Psoas muscle (tissue), 8 donors: ENCODE data around the gene OR4F6. TPM values are rescaled to one million over a fixed set of nuclear protein-coding genes. Genes with fewer than 3 reads are reported as not detected.
"Not testable (repeated sequence)": the region's sequence is repeated elsewhere in the genome, so short reads cannot be mapped to it uniquely, and the experiment has no call there.

ENCODE experiments used
- ATAC-seq, 4 donors: fragments of 200-7000 bp; cut with Tn5 transposase; one replicate each; pipeline ENCODE4 v1.9.1; 2020; ENCODE audit warnings: moderate library complexity in 3 of 4, mild to moderate bottlenecking in 2 of 4
- DNase-seq, 2 donors: peaks; one replicate each; pipeline ENCODE4 v3.0.0-alpha.2; 2020
- H3K27ac ChIP-seq: fragments of 200-600 bp; one replicate; pipeline ENCODE4 v1.8.0; 2022
- H3K27me3 ChIP-seq, 3 donors: fragments of 200-600 bp in 1 of 3; one replicate each; pipeline versions ENCODE4 v1.6.1 to v1.8.0; 2013 to 2022; ENCODE audit warnings: low read length in 2 of 3, mild to moderate bottlenecking in 2 of 3, moderate library complexity in 1 of 3; ENCODE audit not compliant: insufficient read depth in 3 of 3
- H3K36me3 ChIP-seq, 2 donors: fragments of 200-600 bp in 1 of 2; one replicate each; pipeline versions ENCODE4 v1.6.1 to v1.8.0; 2013 to 2022; ENCODE audit warnings: low read depth in 1 of 2, mild to moderate bottlenecking in 1 of 2, moderate library complexity in 1 of 2; ENCODE audit not compliant: insufficient read depth in 1 of 2
- H3K4me1 ChIP-seq: fragments of 200-600 bp; one replicate; pipeline ENCODE4 v1.8.0; 2022
- H3K4me3 ChIP-seq: fragments of 200-600 bp; one replicate; pipeline ENCODE4 v1.8.0; 2022; ENCODE audit warnings: mild to moderate bottlenecking
- H3K9me3 ChIP-seq: fragments of 200-600 bp; one replicate; pipeline ENCODE4 v1.8.0; 2022
- WGBS, 3 donors: extraction: QIAGEN DNeasy Blood & Tissue Kit; methylation state at CpG; one replicate each; pipeline versions ENCODE4 v1.1.6 to v1.1.7; 2013; 5-methylcytosine and 5-hydroxymethylcytosine counted together
- intact Hi-C, 2 donors: fragments of 100-400 bp; cut with DNase I; formaldehyde crosslinking; loops; one replicate each; pipeline versions ENCODE4 v1.11.0 to v1.14.2; 2022
- polyA plus RNA-seq, 3 donors: library from polyadenylated mRNA; stranded (reverse); fragments of 200-250 nt; gene quantifications; one replicate each; pipeline ENCODE4 v1.2.3, GENCODE V29; 2013
- total RNA-seq, 4 donors: library from RNA; stranded (reverse); fragmentation: NEBNext Ultra II Directional in 2 of 4; extraction: Animal tissue kit (Norgen Biotek cat#: 25700) in 2 of 4; gene quantifications; one replicate each; pipeline versions ENCODE4 v1.2.1 to v1.2.4, GENCODE V29; 2021 to 2023
- TF ChIP-seq, protein P1 (sequence below): fragments of 200-600 bp; IDR thresholded peaks from one replicate; pipeline ENCODE4 v1.8.0; 2022; ENCODE audit warnings: antibody characterized with exemption
- donor health status: healthy with polysubstance abuse.
- donor health status: DM: no; HTN: no; CAD: no; lungs with moderate emphysema.
- donor health status: Bipolar disorder and iron deficiency.
- donor health status: healthy.
- donor health status: DM: yes; HTN: yes; CAD: no.
- donor health status: DM: no; HTN: no; CAD: no.
- donor health status: DM: no; HTN: no; CAD: no.
- donor health status: DM: yes; HTN: yes; CAD: no.

The OR4F6 gene
- total and polyA plus RNA-seq, 7 donors: not detected

DNA sequence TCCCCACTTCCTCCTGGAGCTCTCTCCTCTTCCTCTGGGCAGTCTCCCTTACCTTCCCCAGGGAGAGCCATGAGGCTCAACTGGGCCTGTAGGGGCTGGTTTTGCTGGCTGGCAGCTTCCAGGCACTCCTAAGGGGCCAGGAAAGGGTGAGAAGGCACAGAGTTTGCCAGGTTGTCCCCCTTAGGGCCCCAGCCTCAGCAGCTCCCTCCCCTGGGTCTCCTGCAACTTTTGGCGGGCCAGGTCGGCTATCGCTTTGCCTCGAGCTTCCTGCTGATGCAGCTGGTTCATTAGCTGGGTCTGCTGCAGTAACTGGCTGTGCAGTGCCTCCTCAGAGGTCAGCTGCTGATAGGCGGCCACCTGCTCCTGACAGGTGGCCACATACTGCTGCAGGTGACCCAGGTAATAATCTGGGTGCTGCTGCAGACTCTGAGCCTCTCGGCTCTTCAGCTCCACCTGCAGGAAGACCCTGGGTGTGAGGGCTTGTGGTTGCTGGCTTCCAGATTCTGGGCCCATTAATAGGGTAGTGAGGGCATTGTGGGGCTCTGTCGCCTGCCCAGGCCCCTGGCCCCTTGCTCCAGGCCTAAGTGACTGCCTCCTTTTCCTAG is 29.7 kb upstream of the OR4F6 start:
- Histone ChIP-seq H3K4me3 (no peak overlapping the region), H3K4me1 (no peaks in the 10 kb centered on the region), H3K27me3 (no peaks in the 10 kb centered on the region), H3K27ac (no peak overlapping the region), H3K9me3 (no peaks in the 10 kb centered on the region), H3K36me3 (no peaks in the 10 kb centered on the region)
- 50 to 67% (median 58%) methylated on average over 7 of the region's 7 CpGs for WGBS, 3 donors
- DNase-seq (no peak), ATAC-seq (no peak)
- intact Hi-C loops: no loop called here
- TF ChIP-seq, protein P1, sequence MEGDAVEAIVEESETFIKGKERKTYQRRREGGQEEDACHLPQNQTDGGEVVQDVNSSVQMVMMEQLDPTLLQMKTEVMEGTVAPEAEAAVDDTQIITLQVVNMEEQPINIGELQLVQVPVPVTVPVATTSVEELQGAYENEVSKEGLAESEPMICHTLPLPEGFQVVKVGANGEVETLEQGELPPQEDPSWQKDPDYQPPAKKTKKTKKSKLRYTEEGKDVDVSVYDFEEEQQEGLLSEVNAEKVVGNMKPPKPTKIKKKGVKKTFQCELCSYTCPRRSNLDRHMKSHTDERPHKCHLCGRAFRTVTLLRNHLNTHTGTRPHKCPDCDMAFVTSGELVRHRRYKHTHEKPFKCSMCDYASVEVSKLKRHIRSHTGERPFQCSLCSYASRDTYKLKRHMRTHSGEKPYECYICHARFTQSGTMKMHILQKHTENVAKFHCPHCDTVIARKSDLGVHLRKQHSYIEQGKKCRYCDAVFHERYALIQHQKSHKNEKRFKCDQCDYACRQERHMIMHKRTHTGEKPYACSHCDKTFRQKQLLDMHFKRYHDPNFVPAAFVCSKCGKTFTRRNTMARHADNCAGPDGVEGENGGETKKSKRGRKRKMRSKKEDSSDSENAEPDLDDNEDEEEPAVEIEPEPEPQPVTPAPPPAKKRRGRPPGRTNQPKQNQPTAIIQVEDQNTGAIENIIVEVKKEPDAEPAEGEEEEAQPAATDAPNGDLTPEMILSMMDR: no peak

DNA sequence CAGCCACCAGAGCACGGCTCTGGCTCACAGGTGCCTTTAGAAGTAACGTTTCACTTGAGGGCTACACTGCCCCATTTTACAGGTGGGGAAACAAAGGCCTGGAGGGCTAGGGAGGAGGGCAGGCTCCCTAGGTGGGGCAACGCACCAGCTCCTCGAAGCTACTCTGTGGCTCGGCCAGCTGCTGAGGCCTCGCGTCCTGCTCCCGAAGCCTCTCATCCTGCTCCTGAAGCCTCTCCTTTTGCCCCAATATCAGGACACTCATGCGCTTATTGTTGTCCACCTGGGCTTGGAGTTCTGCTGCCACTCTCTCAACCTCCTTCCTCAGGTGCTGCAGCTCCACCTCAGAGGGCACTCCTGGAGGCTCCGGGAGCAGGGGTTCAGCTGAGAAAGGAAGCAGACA is 28.2 kb upstream of the OR4F6 start:
- H3K36me3 ChIP-seq: no peaks in the 10 kb centered on the region

DNA sequence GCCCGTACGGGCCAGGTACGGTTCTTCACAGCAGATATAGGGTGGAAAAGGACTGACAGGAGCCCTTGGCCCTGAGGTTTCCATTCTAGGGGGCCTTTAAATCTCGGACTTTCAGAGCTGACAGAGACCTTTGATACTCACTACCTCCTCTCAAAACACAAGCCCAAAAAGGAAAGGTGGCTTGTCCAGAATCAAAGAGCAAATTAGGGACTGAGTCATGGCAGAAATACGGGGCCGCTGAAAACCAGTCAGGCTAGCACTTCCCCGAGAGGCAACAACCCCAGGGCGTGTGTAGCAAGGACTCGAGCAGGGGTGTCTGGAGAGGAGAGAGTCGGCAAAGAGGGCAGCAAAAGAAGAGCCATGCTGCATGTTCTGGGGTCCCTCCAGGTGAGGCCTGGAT is 24.7 kb upstream of the OR4F6 start:
- H3K4me1 ChIP-seq, H3K9me3 ChIP-seq, H3K27ac ChIP-seq, H3K36me3 ChIP-seq, H3K4me3 ChIP-seq, H3K27me3 ChIP-seq, DNase-seq, ATAC-seq, intact Hi-C loops: not testable (repeated sequence)
- WGBS, 3 donors: 87 to 88% (median 87%) methylated on average over 10 of the region's 10 CpGs

More for the DNA sequence above, 28.2 kb upstream of the OR4F6 start:
- peaks cover 0 to 4% (median 0%) of the 10 kb centered on the region in 3 donors for H3K27me3 ChIP-seq
- no peak for DNase-seq
- no peak overlapping the region for H3K27ac ChIP-seq
- intact Hi-C loops: no loop called here
- WGBS, 3 donors: 87 to 88% (median 87%) methylated on average over 10 of the region's 10 CpGs
- TF ChIP-seq, protein P1: no peak
- no peaks in the 10 kb centered on the region for H3K9me3 ChIP-seq
- H3K4me1 ChIP-seq: no peaks in the 10 kb centered on the region
- H3K4me3 ChIP-seq: no peak overlapping the region
- ATAC-seq: no peak

DNA sequence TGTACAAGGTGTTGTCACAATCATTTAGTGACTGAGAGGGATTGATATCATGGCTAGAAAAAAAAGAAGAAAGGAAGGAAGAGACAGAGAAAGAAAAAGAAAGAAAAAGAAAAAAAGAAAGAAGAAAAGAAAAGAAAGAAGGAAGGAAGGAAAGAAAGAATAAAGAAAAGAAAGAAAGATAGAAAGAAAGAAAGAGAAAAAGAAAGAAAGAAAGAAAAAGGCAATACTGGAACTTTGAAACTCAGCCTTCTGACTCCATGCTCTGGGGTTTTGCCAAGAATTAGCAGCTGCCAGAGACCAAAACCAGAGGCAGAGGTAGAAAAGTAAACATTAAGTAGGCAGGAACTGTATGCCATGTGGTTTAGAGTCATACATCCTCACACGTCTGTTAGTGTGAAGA is 23.1 kb upstream of the OR4F6 start:
- H3K9me3 ChIP-seq, H3K4me1 ChIP-seq, DNase-seq, H3K36me3 ChIP-seq, H3K27ac ChIP-seq, ATAC-seq, intact Hi-C loops, H3K27me3 ChIP-seq, H3K4me3 ChIP-seq: not testable (repeated sequence)
- WGBS, 3 donors: 15 to 17% methylated on average over 1 of the region's 1 CpG; no CpG with 5 or more reads in 1 of the 3 donors

DNA sequence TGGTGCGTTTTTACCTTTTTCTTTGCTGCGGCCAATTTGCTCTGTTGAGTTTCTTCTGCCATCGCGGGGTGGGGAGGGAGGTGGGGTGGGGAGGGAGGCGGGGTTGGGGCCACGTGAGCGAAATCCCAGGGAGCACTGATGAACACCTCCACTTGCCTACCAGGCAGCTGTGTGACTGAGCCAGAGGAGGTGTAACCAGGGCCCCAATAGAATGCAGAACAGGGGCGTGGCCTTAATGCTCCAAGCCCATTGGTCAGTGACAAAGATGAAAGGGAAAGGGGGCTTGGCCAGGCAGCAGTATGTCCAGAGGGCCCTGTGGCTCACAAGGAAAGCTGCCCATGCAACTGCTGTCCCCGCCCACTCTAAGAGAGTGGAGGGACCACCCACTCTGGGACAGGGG is 21.4 kb upstream of the OR4F6 start:
- no peak overlapping the region for H3K27ac ChIP-seq
- H3K4me3 ChIP-seq: no peak overlapping the region
- TF ChIP-seq, protein P1: no peak
- WGBS, 3 donors: 82 to 87% (median 83%) methylated on average over 9 of the region's 9 CpGs
- H3K27me3 ChIP-seq: peaks cover 0 to 4% (median 0%) of the 10 kb centered on the region in 3 donors
- ATAC-seq: no peak
- intact Hi-C loops: no loop called here
- H3K36me3 ChIP-seq: no peaks in the 10 kb centered on the region
- DNase-seq: no peak
- H3K4me1 ChIP-seq: no peaks in the 10 kb centered on the region
- H3K9me3 ChIP-seq: no peaks in the 10 kb centered on the region

DNA sequence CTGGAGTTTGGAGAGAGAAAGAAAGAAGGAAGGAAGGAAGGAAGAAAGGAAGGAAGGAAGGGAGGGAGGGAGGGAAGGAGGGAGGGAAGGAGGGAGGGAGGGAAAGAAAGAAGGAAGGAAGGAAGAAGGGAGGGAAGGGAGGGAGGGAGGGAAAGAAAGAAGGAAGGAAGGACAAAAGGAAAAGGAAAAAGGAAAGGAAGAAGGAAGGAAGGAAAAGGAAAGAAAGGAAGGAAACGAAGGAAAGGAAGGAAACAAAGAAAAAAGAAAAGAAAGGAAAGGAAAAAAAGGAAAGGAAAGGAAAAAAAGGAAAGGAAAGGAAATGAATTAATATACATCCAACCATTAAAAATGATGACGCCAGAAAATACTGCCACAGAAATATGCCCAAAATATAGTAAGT is 18.7 kb upstream of the OR4F6 start:
- Histone ChIP-seq H3K36me3 (no peaks in the 10 kb centered on the region), H3K9me3 (no peaks in the 10 kb centered on the region), H3K27ac (no peak overlapping the region), H3K27me3 (no peaks in the 10 kb centered on the region), H3K4me1 (no peaks in the 10 kb centered on the region), H3K4me3 (no peak overlapping the region)
- TF ChIP-seq, protein P1: no peak
- WGBS, 3 donors: 31 to 66% (median 47%) methylated on average over 2 of the region's 2 CpGs
- intact Hi-C loops: no loop called here
- ATAC-seq: no peak
- no peak for DNase-seq

DNA sequence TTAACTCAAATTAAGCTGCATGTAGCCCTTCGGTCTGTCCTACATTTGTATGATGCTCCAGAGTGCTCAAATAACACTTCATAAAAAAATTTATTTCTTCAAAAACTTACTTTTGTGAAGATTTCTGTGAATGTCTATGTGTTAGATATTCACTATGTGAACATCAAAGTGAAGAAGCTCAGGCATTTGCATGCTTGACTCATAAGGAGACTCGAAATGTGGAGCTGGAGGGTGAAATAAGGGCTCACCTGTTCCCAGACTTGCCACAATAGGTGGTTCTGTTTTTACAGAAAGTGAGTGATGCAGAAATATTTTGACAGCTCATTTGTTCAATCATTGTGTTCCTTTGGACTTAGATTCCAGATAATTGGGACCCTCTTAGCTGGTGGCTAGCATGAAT is 16.9 kb upstream of the OR4F6 start:
- H3K36me3 ChIP-seq, H3K4me1 ChIP-seq, H3K9me3 ChIP-seq, intact Hi-C loops, H3K27me3 ChIP-seq, H3K27ac ChIP-seq, H3K4me3 ChIP-seq, ATAC-seq, DNase-seq: not testable (repeated sequence)
- 66 to 71% (median 69%) methylated on average over 2 of the region's 2 CpGs for WGBS, 3 donors

DNA sequence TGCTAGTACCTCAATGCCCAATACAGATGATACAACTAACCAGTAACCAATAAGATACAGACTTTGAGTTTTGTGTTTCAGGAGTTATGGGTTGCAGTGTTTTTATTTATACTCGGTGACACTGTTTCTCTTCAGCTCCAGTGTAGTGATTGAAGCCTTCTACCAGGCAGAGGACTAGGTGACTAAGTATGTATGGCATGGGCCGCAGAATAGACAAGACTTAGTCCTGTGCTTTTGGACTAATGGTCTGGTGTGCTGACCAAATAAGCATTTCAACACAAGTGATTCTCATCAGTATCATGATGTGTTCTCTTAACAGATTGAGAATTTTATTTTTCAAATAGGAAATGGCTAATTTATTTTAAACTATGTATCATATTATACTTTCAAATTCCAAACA is 15.3 kb upstream of the OR4F6 start:
- intact Hi-C loops, H3K4me1 ChIP-seq, H3K4me3 ChIP-seq, H3K27ac ChIP-seq, H3K9me3 ChIP-seq, H3K36me3 ChIP-seq, ATAC-seq, H3K27me3 ChIP-seq, DNase-seq: not testable (repeated sequence)
- 88 to 92% (median 90%) methylated on average over 2 of the region's 2 CpGs for WGBS, 3 donors
